Fibroblast of lung (primary cell): ENCODE measurements around the gene DDO.

Source experiments
- EZH2 ChIP-seq: IDR thresholded peaks from 2 replicates; pipeline ENCODE4 v1.5.1; 2012; ENCODE audit warnings: low read length, control low read depth, mild to moderate bottlenecking; ENCODE audit errors: missing control alignments
- TF ChIP-seq, protein P1 (sequence below), 2 donors: IDR thresholded peaks in 1 of 2; conservative IDR thresholded peaks in 1 of 2; 1 replicate in 1 of 2; 2 replicates in 1 of 2; pipeline ENCODE4 v1.5.1; 2011 to 2012; ENCODE audit warnings: low read length in 2 of 2, control low read depth in 1 of 2, inconsistent platforms in 1 of 2, low read depth in 1 of 2, mild to moderate bottlenecking in 1 of 2

GRCh38 chr6:110415086-110415916 is at the start of gene DDO:
- TF ChIP-seq, protein P1, sequence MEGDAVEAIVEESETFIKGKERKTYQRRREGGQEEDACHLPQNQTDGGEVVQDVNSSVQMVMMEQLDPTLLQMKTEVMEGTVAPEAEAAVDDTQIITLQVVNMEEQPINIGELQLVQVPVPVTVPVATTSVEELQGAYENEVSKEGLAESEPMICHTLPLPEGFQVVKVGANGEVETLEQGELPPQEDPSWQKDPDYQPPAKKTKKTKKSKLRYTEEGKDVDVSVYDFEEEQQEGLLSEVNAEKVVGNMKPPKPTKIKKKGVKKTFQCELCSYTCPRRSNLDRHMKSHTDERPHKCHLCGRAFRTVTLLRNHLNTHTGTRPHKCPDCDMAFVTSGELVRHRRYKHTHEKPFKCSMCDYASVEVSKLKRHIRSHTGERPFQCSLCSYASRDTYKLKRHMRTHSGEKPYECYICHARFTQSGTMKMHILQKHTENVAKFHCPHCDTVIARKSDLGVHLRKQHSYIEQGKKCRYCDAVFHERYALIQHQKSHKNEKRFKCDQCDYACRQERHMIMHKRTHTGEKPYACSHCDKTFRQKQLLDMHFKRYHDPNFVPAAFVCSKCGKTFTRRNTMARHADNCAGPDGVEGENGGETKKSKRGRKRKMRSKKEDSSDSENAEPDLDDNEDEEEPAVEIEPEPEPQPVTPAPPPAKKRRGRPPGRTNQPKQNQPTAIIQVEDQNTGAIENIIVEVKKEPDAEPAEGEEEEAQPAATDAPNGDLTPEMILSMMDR (conservative IDR thresholded peaks at IDR 0.05 in 1 of 2, IDR thresholded peaks at IDR 0.05 in 1 of 2; ENCODE audit: low read depth in 1 of 2, low read length in 2 of 2), result no peak
- TF ChIP-seq EZH2, result no peak
